ENCODE results near the gene OSBPL2. TPM values are rescaled to one million over a fixed set of nuclear protein-coding genes. Genes with fewer than 3 reads are reported as not detected.

The OSBPL2 gene
- total RNA-seq, 4 donors from 2014 or later = 25.3 to 43.1 (median 27.6) TPM

DNA sequence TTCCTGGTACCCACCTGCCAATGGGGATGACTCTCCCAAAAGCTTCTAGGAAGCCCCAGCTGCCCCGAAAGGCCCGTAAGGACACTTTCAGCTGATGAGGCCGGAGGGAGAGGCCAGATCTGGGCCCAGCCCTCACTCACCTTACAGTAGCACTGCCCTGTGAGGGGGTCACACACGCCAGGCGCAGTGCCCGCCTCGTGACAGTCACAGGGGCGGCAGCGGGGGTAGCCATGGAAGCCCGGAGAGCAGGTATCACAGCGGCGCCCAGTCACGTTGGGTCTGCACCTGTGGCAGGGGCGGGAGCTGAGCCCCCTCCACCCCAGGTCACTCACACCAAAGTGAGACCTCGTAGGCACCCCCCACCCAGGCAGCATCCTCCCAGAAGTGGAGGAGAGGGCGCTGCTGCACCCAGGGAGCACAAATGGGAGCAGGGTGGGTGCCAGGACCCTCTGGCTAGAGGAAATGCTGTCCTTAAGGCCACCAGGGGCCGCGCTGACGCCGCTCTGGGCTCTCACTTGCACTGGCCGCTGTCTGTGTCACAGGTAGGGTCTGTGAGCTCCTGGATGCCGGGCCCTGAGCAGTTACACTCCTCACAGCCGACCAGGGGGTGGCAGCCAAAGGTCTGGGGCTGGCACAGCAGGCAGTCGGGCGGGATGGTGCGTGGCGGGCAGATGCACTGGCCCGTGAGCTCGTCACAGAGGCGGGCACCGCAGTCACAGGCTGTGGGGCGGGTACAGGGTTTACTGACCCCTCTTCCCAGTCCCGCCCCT is 89.6 kb downstream of the OSBPL2 start:
- TF ChIP-seq, protein P1, sequence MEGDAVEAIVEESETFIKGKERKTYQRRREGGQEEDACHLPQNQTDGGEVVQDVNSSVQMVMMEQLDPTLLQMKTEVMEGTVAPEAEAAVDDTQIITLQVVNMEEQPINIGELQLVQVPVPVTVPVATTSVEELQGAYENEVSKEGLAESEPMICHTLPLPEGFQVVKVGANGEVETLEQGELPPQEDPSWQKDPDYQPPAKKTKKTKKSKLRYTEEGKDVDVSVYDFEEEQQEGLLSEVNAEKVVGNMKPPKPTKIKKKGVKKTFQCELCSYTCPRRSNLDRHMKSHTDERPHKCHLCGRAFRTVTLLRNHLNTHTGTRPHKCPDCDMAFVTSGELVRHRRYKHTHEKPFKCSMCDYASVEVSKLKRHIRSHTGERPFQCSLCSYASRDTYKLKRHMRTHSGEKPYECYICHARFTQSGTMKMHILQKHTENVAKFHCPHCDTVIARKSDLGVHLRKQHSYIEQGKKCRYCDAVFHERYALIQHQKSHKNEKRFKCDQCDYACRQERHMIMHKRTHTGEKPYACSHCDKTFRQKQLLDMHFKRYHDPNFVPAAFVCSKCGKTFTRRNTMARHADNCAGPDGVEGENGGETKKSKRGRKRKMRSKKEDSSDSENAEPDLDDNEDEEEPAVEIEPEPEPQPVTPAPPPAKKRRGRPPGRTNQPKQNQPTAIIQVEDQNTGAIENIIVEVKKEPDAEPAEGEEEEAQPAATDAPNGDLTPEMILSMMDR (IDR thresholded peaks at IDR 0.05; ENCODE audit: low read depth) = no peak

DNA sequence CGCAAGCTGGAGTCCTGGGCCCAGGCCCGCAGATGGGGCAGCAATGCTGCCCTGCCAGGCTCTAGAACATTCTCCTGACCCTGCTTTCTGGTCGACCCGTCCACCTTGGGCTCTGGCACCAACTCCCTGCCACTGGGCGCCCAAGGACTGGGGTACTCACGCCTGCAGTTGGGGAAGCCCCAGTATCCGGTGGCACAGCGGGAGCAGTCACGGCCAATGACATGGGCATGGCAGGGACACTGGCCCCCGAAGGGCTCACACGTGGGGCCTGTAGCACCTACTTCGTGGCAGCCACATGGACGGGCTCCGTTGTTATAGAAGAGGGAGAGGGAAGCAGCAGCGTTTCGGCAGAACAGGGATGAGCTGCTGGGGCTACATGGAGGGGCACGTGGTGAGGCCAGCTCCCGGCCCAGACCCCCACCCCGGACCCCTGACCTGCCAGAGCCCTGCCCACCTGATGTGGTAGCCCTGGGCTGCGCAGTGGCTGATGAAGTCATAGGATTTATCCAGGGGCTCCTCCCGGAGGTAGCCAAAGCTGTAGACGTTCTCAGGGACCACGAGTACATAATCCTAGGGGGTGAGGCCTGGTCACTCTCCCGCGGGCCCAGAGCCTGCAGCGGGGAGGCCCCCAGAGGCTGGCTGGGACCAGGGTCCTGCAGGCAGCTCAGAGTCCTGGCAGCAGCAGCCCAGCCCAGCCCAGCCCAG is 90.5 kb downstream of the OSBPL2 start:
- TF ChIP-seq, protein P1 (IDR thresholded peaks at IDR 0.05; ENCODE audit: low read depth) = no peak

DNA sequence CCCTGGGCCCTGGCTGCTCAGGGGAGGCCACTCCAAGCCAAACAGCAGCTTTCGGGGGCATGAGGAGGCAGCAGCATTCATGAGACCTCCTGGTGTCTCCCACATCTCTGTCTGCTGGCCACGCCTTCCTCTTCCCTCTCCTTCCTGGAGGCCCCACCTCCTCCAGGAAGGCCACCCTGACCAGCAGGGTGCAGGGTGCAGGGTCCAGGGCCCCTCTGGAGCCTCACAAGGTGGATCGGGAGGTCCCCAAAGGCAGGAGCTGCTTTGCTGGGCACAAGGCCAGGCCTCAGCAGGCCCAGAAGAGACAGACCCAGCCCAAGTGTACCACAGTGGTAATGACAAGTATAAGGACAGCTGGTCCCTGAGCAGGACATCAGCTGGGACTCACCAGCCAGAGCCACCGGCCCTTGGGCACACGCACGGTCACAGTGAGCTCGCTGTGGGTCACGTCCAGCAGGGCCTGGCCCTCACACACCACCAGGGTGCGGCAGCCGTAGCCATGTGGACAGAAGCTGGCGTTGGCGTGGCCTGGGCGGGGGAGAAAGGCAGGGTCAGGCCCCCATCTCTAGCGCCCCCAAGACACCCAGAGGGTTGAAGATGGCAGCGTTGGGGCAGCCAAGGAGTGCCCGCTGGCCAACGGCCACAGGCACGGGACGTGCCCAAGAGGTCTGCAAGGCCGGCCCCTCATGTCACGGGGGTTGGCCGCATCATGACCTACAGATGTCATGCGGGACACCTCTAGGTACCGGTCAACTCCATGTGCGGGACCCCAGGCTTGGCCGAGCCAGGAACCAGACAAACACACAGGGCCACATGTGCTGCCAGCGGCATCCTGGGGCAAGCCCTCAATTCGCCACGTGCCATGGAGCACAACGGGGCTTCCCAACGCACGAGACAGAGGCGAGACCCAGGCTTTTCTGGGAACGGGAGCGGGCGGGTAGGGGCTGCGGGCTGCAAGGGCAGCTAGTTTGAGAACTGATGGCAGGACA is 91.4 kb downstream of the OSBPL2 start:
- TF ChIP-seq, protein P1 (IDR thresholded peaks at IDR 0.05; ENCODE audit: low read depth) = no peak

DNA sequence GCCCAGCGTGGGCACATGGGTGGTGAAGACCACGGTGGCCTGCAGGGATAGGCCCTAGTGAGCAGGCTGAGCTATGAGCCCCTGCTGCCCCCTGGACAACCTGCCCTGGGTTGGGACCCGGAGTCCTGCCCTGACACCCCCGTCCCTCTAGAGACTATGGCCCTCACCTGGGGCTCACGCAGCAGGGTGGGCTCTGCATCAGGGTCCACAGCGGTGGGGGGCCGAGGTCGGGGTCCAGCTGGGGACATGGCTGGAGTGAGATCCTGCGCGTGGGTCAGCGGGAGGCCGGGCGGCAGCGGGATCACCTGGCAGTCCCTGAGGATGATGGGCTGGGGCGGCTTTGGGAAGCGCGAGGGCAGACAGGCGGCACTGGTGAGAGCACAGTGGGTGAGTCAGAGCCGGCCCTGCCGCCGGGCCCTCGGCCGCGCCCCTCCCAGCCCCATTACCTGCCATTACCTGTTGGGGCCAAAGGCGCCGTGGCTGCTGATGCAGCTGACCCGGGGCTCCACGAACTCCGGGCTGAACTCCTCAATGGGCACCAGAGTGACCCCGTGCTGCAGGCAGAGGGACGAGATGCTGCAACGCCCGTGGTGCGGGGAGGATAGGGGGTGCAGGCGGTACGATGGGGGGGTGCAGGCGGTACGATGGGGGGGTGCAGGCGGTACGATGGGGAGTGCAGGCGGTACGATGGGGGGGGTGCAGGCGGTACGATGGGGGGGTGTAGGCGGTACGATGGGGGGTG is 92.4 kb downstream of the OSBPL2 start:
- TF ChIP-seq, protein P1 (IDR thresholded peaks at IDR 0.05; ENCODE audit: low read depth) = no peak

DNA sequence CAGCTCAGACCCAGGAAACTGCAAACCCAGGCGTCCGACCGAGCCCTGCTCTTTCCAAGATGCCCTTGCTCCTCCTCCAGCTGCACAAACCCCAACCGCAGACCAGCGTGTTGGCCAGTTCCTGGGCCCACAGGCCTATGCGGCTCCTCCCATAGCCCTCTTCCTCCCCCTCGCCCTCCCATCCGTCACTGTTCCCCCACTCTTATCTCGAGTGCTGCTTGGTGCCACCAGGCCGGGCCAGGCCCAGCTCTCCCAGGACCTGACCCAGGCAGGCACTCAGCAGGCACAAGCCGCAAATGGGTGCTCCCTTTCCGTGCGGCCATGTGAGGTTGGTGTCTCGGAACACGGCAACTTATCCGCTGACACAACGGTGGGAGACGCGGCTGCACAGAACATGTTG is 93.0 kb downstream of the OSBPL2 start:
- TF ChIP-seq, protein P1 (IDR thresholded peaks at IDR 0.05; ENCODE audit: low read depth) = no peak

DNA sequence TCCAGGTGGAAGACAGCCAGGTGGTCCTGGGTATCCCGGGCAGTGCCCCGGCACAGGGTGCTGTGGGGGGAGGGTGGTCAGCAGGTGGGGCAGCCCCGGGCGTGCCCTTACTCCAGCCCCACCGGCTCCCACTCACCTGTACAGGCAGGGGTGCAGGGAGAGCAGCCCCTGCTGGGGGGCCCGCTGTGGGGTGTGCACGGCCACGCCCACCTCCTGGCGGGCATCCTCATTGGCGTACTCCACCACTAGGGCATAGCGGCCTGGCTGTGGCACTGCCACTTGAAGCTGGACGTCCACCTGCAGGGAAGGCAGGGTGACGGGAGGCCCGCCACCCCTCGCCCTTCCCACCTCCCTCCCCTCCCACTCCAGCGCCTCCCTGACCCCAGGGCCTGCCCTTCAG is 94.1 kb downstream of the OSBPL2 start:
- TF ChIP-seq, protein P1 (IDR thresholded peaks at IDR 0.05; ENCODE audit: low read depth) = no peak

All from subcutaneous adipose tissue (tissue), 4 donors.